HEK293T (cell line): ENCODE results near the gene WDR82.

Experiments used
- ARNT ChIP-seq: fragments of 450-650 bp; IDR thresholded peaks from 2 replicates; pipeline ENCODE4 v1.6.1; 2017; ENCODE audit warnings: mild to moderate bottlenecking
- BHLHE40 ChIP-seq: fragments of 450-650 bp; IDR thresholded peaks from 2 replicates; pipeline ENCODE4 v1.6.1; 2016; ENCODE audit warnings: mild to moderate bottlenecking, moderate library complexity, borderline replicate concordance
- ELF4 ChIP-seq: fragments of 450-650 bp; IDR thresholded peaks from 2 replicates; pipeline ENCODE4 v1.6.1; 2017; ENCODE audit warnings: antibody characterized with exemption
- FOXK2 ChIP-seq: fragments of 450-650 bp; IDR thresholded peaks from 2 replicates; pipeline ENCODE4 v1.6.1; 2016; ENCODE audit warnings: mild to moderate bottlenecking
- FOXM1 ChIP-seq: fragments of 450-650 bp; IDR thresholded peaks from 2 replicates; pipeline ENCODE4 v1.6.1; 2017; ENCODE audit warnings: mild to moderate bottlenecking, borderline replicate concordance
- LEF1 ChIP-seq: fragments of 450-650 bp; IDR thresholded peaks from 2 replicates; pipeline ENCODE4 v1.6.1; 2017; ENCODE audit warnings: mild to moderate bottlenecking, borderline replicate concordance
- NFRKB ChIP-seq: fragments of 450-650 bp; IDR thresholded peaks from 2 replicates; pipeline ENCODE4 v1.6.1; 2016; ENCODE audit warnings: mild to moderate bottlenecking, moderate library complexity
- PKNOX1 ChIP-seq: fragments of 450-650 bp; IDR thresholded peaks from 2 replicates; pipeline ENCODE4 v1.6.1; 2016
- SP1 ChIP-seq: fragments of 450-650 bp; IDR thresholded peaks from 2 replicates; pipeline ENCODE4 v1.6.1; 2017
- SUZ12 ChIP-seq: fragments of 450-650 bp; IDR thresholded peaks from 2 replicates; pipeline ENCODE4 v1.6.1; 2016; ENCODE audit warnings: mild to moderate bottlenecking
- TARDBP ChIP-seq: fragments of 450-650 bp; IDR thresholded peaks from 2 replicates; pipeline ENCODE4 v1.6.1; 2016
- ZNF384 ChIP-seq: fragments of 450-650 bp; IDR thresholded peaks from 2 replicates; pipeline ENCODE4 v1.6.1; 2016

GRCh38 chr3:52262447-52262846 lies 16.0 kb downstream of the WDR82 start:
- TF ChIP-seq PKNOX1, result no peak
- TF ChIP-seq NFRKB, result no peak
- TF ChIP-seq ARNT, result no peak
- TF ChIP-seq FOXK2, result no peak
- no peak for TF ChIP-seq TARDBP
- no peak for TF ChIP-seq SP1
- TF ChIP-seq BHLHE40, result no peak
- TF ChIP-seq ZNF384, result no peak
- TF ChIP-seq SUZ12, result no peak
- no peak for TF ChIP-seq LEF1
- no peak for TF ChIP-seq FOXM1
- TF ChIP-seq ELF4, result no peak
